GM18502 (cell line): ENCODE results near the gene SCYGR4.
"Not testable (repeated sequence)": the region's sequence is repeated elsewhere in the genome, so short reads cannot be mapped to it uniquely, and the experiment has no call there.

Experiments used
- ATAC-seq: cut with Tn5 transposase; IDR thresholded peaks from one replicate; pipeline ENCODE4 v1.9.1; 2021; ENCODE audit warnings: mild to moderate bottlenecking; ENCODE audit not compliant: unreplicated experiment, poor library complexity

SCYGR4 gene

DNA sequence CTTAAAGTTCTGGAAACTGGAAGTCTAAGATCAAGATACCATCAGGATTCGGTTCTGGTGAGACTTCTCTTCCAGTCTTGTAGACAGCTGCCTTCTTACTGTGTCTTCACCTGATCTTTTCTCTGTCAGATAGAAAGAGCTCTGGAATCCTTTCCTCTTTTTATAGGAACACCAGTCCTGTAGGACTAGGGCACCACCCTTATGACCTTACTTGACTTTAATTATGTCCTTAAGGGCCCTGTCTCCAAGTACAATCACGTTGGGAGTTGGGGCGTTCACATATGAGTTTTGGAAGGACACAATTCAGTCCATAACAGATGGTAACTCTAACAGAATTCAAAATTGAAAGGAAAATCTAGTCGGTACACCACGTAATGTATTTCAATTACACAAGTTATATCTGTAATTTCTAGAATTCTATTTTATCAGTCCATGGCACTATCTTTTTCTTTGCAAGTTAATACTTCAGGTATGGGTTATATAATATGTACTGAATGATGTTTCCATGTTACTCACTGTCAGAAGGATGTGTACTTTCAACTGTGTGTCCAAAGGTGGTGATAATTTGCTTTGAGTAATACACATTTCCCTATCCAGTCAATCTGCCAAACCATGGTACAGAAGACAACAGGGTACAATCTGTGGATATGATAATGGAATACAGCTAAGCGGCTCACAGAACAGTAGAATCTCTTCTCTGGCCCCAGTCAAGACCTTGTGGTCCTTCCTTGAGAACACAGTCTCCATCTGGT is 48.1 kb downstream of the SCYGR4 start:
- ATAC-seq: no peak

GRCh38 chr2:227666631-227667170 is 49.4 kb downstream of the SCYGR4 start, which contains the start of gene SCYGR5:
SCYGR5 (plus strand) TSS chr2:227666804; CDS start chr2:227666804, 0 bp downstream.
- ATAC-seq: not testable (repeated sequence)
